GM19463 (cell line): ENCODE measurements around the gene ARHGEF37.
"Not testable (repeated sequence)": the region's sequence is repeated elsewhere in the genome, so short reads cannot be mapped to it uniquely, and the experiment has no call there.

Experiments used
- ATAC-seq: cut with Tn5 transposase; IDR thresholded peaks from one replicate; pipeline ENCODE4 v1.9.1; 2021; ENCODE audit warnings: mild to moderate bottlenecking, moderate library complexity; ENCODE audit not compliant: unreplicated experiment

ARHGEF37 gene, protein sequence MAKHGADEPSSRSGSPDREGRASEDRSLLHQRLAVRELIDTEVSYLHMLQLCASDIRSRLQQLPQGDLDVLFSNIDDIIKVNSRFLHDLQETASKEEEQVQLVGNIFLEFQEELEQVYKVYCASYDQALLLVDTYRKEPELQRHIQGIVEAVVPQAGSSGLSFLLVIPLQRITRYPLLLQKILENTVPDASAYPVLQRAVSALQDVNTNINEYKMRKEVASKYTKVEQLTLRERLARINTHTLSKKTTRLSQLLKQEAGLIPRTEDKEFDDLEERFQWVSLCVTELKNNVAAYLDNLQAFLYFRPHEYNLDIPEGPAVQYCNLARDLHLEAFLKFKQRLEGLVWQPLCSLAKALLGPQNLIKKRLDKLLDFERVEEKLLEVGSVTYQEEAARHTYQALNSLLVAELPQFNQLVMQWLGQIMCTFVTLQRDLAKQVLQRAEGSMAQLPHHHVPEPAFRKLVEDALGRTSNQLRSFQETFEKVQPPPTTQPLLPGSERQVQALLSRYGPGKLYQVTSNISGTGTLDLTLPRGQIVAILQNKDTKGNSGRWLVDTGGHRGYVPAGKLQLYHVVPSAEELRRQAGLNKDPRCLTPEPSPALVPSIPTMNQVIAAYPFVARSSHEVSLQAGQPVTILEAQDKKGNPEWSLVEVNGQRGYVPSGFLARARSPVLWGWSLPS

DNA sequence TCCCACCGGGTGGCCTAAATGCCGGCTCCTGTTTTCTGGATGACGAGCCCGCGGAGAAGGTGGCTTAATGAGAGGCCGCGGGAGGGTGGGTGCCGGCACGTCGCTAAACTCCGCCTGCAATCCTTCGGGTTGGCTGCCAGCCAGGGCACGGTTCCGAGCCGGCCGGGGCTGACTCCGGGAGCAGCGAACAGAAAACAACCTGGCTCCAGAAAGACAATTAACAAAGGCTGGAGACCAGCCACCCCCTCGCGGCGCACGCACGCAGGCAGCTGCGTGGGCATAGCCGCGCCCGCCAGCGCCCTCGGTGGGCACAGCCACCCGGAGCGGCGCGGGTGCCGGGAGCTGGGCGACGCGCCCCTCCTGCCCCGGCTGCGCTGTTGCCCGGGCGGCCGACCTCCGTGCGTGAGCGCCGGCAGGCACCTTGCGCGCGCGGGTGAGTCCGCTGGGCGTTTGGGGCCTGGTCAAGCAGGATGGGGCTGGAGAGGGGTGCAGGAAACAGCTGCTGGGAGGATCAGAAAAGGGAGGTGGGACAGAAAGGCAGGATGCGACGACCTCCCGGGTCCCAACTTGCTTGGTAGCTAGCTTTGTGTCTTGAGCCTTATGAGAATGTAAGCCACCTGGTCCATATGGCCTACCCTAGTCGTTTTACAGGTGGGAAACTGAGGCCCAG, at the start of gene ARHGEF37:
ARHGEF37 (plus strand) TSS at position 307 of the 670 bp plus-strand sequence. CDS start 16,272 bp downstream, outside the sequence.
- ATAC-seq: peak; percentile 48

DNA sequence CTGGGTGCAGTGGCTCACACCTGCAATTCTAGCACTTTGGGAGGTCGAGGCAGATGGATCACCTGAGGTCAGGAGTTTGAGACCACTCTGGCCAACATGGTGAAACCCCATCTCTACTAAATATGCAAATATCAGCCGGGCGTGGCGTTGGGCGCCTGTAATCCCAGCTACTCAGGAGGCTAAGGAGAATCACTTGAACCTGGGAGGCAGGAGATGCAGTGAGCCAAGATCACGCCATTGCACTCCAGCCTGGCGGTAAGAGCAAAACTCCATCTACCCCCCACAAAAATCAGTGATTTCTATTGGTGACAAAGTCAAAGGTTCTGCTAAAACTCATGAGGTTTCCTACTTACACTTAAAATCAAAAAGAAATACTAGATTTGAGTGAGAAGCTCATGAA, 48.9 kb upstream of the ARHGEF37 start:
- no peak for ATAC-seq

GRCh38 chr5:149535787-149536186, 45.5 kb upstream of the ARHGEF37 start:
- not testable (repeated sequence) for ATAC-seq

- ATAC-seq: no peak
Observed at GRCh38 chr5:149537374-149537975, 43.8 kb upstream of the ARHGEF37 start.

- ATAC-seq: no peak
Observed at GRCh38 chr5:149540089-149540488, 41.2 kb upstream of the ARHGEF37 start.

DNA sequence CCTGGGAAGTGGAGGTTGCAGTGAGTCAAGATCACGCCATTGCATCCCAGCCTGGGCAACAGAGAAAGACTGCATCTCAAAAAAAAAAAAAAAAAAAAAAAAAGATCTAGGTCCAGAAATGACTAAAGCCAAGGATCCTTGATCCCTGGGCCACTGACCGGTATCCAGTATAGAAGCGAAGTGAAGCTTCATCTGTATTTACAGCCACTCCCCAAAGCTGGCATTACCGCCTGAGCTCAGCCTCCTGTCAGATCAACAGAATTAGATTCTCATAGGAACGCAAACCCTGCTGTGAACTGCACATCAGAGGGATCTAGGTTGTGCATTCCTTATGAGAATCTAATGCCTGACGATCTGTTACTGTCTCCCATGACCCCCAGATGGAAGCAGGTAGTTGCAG, 39.4 kb upstream of the ARHGEF37 start:
- ATAC-seq: no peak

DNA sequence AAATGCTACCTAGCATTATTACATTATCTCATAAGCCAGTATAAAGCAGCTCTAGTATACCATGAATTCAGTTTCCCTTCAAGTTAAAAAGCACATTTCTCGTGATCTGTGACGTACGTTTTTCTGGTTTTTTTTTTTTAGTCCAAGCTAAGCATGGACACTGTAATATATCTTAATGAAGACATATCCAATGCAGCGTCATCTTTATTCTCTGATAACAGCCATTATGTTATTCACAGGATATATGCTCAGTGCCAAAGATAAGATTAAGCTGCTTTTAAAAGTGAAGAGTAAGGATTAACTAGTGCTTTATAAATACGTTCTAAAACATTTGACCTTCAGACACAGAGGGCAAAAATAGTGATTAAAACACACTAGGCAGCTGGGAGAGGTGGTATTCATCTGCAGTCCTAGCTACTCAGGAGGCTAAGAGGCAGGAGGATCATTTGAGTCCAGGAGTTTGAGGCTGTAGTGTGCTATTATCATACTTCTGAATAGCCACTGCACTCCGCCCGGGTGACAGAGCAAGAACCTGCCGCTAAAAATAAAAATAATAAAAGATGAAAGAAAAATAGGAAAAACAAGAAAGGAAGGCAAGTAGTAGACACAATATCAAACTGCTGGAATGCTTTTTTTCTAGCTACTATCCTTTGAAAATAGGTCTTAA, 37.8 kb upstream of the ARHGEF37 start:
- ATAC-seq: no peak

DNA sequence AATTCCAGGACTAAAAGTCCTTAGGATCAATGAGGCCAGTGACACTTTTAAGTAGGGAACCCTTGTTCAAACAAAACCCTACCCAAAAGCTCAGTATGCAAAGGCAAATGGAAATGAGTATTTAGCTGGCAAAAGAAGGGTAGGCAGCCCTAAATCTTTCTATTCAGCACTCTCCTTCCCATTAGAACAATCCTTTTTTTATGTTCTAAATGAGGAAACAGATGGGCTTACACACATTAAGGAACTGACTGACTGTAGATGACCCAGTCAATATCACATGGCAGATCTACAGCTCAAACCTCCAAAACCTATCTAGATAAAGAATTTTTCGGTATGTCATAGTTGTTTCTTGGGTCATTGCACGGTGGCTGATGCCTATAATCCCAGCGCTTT, 37.3 kb upstream of the ARHGEF37 start:
- ATAC-seq: no peak

- no peak for ATAC-seq
Observed at GRCh38 chr5:149545327-149545726, 36.0 kb upstream of the ARHGEF37 start.

- ATAC-seq: no peak
Observed at GRCh38 chr5:149546974-149547373, 34.3 kb upstream of the ARHGEF37 start.

GRCh38 chr5:149549461-149550267, 31.6 kb upstream of the ARHGEF37 start:
- ATAC-seq: peak; percentile 22

DNA sequence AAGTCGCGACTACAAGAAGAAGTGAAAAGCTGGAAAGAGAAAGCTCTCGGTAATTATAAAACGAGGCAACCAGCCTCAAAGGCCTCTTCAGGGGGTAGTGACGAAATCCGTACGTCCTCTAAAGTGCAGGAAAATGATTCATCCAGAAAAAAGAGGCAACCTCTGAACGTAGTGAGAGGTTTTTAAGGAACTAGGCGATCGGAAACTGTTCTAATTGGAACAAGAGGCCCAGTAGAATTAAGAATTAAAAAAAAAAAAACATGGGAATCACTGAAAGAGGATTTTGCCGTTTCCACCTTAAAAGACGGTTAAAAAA, 31.1 kb upstream of the ARHGEF37 start:
- no peak for ATAC-seq

GRCh38 chr5:149550594-149551226, 30.6 kb upstream of the ARHGEF37 start:
- ATAC-seq: no peak

DNA sequence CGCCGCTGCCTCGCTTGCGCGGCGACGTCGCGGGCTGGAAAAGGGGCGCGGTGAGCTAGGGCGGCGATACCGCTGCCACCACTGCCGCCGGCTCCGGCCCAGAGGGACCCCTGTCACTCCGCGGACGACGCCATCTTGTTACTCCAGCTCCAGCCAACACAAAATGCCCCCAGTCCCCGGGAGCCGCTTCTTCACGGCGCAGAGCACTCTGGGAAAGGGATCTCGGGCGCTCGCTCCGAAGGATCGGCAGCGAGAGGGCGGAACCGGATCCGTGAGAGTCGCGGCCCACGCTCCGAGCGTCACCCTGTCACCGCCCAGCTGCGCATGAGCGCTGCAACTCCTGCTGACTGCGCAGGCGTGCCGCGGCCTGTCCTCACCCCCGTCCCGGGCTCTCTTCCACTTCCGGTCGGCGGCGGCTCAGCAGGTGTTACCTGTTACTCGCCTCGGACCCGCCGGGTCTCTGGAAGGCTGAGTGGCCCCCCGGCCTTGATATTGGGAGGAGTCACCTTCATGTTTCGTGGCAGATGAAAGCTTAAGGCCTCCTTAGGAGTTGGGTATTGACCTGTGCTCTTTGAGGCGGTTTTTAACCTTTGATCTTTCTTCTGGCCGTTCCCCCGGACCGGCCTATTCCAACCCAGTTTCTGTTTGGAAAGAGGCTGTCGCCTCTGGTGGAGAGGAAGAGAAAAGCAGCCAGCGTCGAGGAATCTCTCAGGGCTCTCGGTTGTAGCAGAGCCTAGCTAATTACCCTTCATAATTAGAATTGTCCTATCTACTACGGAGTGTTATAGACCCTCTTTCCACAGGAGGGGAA, 29.9 kb upstream of the ARHGEF37 start, which contains the start of gene CSNK1A1:
CSNK1A1 (minus strand) TSS at position 213 of the 811 bp plus-strand sequence. CDS start 475 bp downstream, outside the sequence.
- peak; percentile 89 for ATAC-seq

- ATAC-seq: no peak
Observed at GRCh38 chr5:149552038-149552494, 29.2 kb upstream of the ARHGEF37 start.

DNA sequence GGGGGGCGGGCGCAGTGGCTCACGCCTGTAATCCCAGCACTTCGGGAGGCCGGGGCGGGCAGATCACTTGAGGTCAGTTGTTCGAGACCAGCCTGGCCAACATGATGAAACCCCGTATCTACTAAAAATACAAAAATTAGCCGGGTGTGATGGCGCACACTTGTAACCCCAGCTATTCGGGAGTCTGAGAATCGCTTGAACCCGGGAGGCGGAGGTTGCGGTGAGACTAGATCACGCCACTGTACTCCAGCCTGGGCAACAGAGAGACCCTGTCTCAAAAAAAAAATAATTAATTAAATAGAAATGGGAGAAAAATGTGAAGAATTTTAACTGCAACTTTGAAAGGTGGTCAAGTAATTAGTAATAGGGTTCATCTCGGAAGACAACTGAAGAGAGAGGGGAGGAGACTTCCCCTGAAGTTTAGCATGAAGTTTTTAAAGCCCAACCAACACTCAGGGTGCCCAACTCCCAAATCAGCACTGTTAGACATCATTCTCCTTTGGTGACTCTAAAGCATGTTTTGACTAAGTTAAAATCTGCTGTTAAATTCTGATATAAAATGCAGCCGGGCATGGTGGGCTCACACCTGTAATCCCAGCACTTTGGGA, 28.6 kb upstream of the ARHGEF37 start:
- no peak for ATAC-seq

- no peak for ATAC-seq
Observed at GRCh38 chr5:149559706-149560105, 21.6 kb upstream of the ARHGEF37 start.

DNA sequence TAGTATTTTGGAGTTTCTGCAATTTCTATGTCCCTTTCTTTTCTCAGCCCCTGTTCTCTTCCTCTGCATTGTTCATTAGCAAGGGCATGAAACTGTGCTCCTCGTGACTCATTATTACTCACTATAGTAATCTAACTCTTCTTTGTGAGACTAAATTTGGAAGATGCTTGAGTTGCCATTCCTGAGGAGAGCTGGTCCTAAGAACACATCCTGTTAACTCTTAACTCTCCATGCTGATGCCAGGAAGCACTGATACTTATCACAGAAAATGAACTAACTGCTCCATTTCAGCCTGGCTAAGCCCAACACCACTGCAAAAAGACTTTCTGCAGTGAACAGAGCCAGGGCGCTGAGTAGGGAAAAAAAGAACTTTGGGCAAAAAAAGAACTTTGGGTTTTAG, 19.4 kb upstream of the ARHGEF37 start:
- ATAC-seq: no peak
